ENCODE measurements around the gene VSIG8. TPM values are rescaled to one million over a fixed set of nuclear protein-coding genes. Genes with fewer than 3 reads are reported as not detected.

VSIG8 gene
- total RNA-seq, 2 donors from 2014 or later: not detected

GRCh38 chr1:159804924-159805323, 57.5 kb downstream of the VSIG8 start:
- no peak overlapping the region for H3K9ac ChIP-seq (ENCODE audit: extremely low read depth, low read length, poor library complexity, severe bottlenecking)
- no peaks in the 10 kb centered on the region for H3K4me1 ChIP-seq (ENCODE audit: control insufficient read depth, insufficient read depth, low read length)
- H3K27ac ChIP-seq (ENCODE audit: low read depth, low read length): no peak overlapping the region
- no peak for TF ChIP-seq CTCF (conservative IDR thresholded peaks at IDR 0.05)
- H3K9me3 ChIP-seq (ENCODE audit: control insufficient read depth, low read length): no peaks in the 10 kb centered on the region
- no peaks in the 10 kb centered on the region for H3K36me3 Mint-ChIP-seq (ENCODE audit: low read depth)
- H3K4me1 Mint-ChIP-seq: peaks cover 5% of the 10 kb centered on the region
- H3K9me3 Mint-ChIP-seq: no peaks in the 10 kb centered on the region
- 88 to 92% methylated on average over 2 of the region's 2 CpGs for WGBS, 2 experiments (ENCODE audit: insufficient coverage in 1 of 2, insufficient read length in 1 of 2)
- H3K27me3 ChIP-seq (ENCODE audit: control insufficient read depth, insufficient read depth, low read length, poor library complexity, severe bottlenecking): peaks cover 36% of the 10 kb centered on the region
- H3K4me3 Mint-ChIP-seq: no peak overlapping the region
- no peak for DNase-seq
- H3K27ac Mint-ChIP-seq: no peak overlapping the region
- H3K27me3 Mint-ChIP-seq (ENCODE audit: insufficient read depth): peaks cover 59% of the 10 kb centered on the region
- H3K4me3 ChIP-seq (ENCODE audit: low read length): no peak overlapping the region
- H3K36me3 ChIP-seq (ENCODE audit: control insufficient read depth, insufficient read depth, low read length): no peaks in the 10 kb centered on the region

Small RNAs within 50 kb of the gene (microRNA-seq; reads per million reads assigned to microRNA genes)
- not detected for gene MIR4259 (ENCODE audit: borderline microRNAs expressed)

Other genes starting within 250 kb of the VSIG8 start
- 1 to 10 TPM in 1 of 2 donors, not detected in 1; 1.2 TPM for gene CRP, start 148.1 kb downstream of the VSIG8 start, total RNA-seq
- gene DUSP23, start 81.7 kb downstream of the VSIG8 start, total RNA-seq: 10 to 100 TPM; 28.8 to 32.3 TPM
- not detected for gene FCRL6, start 60.3 kb downstream of the VSIG8 start, total RNA-seq
- gene SLAMF8, start 35.8 kb downstream of the VSIG8 start, total RNA-seq: not detected
- under 1 TPM; 0.49 to 0.55 TPM for gene CFAP45, start 37.5 kb upstream of the VSIG8 start, total RNA-seq
- gene TAGLN2, start 62.9 kb upstream of the VSIG8 start, total RNA-seq: 100 to 1,000 TPM; 136 to 221 TPM
- 1 to 10 TPM; 7.5 to 9.2 TPM for gene IGSF9, start 83.0 kb upstream of the VSIG8 start, total RNA-seq
- not detected for gene SLAMF9, start 91.6 kb upstream of the VSIG8 start, total RNA-seq
- 1 to 10 TPM; 4.6 to 5.2 TPM for gene PIGM, start 169.3 kb upstream of the VSIG8 start, total RNA-seq
- gene KCNJ10, start 207.5 kb upstream of the VSIG8 start, total RNA-seq: under 1 TPM in 1 of 2 donors, not detected in 1; 0.26 TPM
- not detected for gene KCNJ9, start 218.9 kb upstream of the VSIG8 start, total RNA-seq
- 10 to 100 TPM; 34.5 to 35.9 TPM for gene IGSF8, start 236.0 kb upstream of the VSIG8 start, total RNA-seq